ENCODE data around the gene SEMA5B. TPM values are rescaled to one million over a fixed set of nuclear protein-coding genes. Genes with fewer than 3 reads are reported as not detected.

The SEMA5B gene
- polyA plus RNA-seq, 1 of the 3 experiments (the other 2 are of a cell fraction) = 0.43 TPM

DNA sequence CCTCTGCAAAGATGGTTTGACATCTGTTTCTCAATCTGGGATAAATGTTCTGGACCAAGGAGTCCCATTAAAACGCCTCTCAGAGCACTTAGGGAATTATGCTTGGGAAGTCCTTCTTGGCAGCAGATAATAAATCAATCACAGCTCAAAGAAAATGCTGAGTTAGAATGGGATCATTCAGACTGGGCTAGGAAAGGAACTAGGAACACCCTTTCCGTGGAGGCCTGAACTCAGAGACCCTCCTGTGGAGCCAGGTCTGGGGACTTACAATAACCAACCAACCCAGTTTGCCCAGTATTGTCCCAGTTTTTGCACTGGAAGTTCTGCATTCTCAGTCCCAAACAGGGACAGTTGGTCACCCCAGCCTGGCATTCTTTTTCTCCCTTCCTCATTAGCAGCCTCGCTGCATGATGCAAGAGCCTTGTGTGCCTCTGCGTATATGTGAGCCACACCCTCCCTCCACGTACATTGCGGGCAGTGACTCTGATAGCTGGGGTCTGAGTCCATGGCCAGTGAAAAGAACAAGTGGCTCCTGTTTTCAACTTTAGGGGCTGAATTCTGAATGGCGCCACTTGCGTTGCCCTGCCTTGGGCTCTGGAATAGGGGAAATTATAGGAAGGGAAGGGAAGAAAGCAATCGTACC lies 88.7 kb downstream of the SEMA5B start:
- TF ChIP-seq, protein P1, sequence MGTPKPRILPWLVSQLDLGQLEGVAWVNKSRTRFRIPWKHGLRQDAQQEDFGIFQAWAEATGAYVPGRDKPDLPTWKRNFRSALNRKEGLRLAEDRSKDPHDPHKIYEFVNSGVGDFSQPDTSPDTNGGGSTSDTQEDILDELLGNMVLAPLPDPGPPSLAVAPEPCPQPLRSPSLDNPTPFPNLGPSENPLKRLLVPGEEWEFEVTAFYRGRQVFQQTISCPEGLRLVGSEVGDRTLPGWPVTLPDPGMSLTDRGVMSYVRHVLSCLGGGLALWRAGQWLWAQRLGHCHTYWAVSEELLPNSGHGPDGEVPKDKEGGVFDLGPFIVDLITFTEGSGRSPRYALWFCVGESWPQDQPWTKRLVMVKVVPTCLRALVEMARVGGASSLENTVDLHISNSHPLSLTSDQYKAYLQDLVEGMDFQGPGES (IDR thresholded peaks at IDR 0.05; ENCODE audit: low read depth, low read length) = no peak
- TF ChIP-seq FOSL2 (IDR thresholded peaks at IDR 0.05; ENCODE audit: borderline replicate concordance, low read depth) (no peak), JUND (IDR thresholded peaks at IDR 0.05) (no peak), SMC3 (IDR thresholded peaks at IDR 0.05; ENCODE audit: low read depth, low read length) (no peak), CHD2 (IDR thresholded peaks at IDR 0.05; ENCODE audit: low read length, partially characterized antibody) (no peak), EP300 (IDR thresholded peaks at IDR 0.05; ENCODE audit: borderline replicate concordance in 1 of 2, low read depth in 1 of 2, low read length in 1 of 2) (no peak), TEAD4 (IDR thresholded peaks at IDR 0.05; ENCODE audit: borderline replicate concordance, insufficient read depth) (no peak), MXI1 (IDR thresholded peaks at IDR 0.05; ENCODE audit: low read depth, low read length) (no peak), TAF1 (IDR thresholded peaks at IDR 0.05; ENCODE audit: borderline replicate concordance, low read depth, low read length) (no peak), GABPA (IDR thresholded peaks at IDR 0.05; ENCODE audit: low read depth) (no peak), RXRA (IDR thresholded peaks at IDR 0.05; ENCODE audit: borderline replicate concordance, low read depth) (no peak), YY1 (IDR thresholded peaks at IDR 0.05; ENCODE audit: low read depth) (no peak), MEF2A (IDR thresholded peaks at IDR 0.05; ENCODE audit: borderline replicate concordance, low read depth) (no peak)
- TF ChIP-seq, protein P2, sequence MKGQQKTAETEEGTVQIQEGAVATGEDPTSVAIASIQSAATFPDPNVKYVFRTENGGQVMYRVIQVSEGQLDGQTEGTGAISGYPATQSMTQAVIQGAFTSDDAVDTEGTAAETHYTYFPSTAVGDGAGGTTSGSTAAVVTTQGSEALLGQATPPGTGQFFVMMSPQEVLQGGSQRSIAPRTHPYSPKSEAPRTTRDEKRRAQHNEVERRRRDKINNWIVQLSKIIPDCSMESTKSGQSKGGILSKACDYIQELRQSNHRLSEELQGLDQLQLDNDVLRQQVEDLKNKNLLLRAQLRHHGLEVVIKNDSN (IDR thresholded peaks at IDR 0.05; ENCODE audit: borderline replicate concordance, low read depth) = no peak
- TF ChIP-seq, protein P3, sequence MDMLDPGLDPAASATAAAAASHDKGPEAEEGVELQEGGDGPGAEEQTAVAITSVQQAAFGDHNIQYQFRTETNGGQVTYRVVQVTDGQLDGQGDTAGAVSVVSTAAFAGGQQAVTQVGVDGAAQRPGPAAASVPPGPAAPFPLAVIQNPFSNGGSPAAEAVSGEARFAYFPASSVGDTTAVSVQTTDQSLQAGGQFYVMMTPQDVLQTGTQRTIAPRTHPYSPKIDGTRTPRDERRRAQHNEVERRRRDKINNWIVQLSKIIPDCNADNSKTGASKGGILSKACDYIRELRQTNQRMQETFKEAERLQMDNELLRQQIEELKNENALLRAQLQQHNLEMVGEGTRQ (IDR thresholded peaks at IDR 0.05; ENCODE audit: borderline replicate concordance, low read depth, low read length) = no peak
- TF ChIP-seq, protein P4, sequence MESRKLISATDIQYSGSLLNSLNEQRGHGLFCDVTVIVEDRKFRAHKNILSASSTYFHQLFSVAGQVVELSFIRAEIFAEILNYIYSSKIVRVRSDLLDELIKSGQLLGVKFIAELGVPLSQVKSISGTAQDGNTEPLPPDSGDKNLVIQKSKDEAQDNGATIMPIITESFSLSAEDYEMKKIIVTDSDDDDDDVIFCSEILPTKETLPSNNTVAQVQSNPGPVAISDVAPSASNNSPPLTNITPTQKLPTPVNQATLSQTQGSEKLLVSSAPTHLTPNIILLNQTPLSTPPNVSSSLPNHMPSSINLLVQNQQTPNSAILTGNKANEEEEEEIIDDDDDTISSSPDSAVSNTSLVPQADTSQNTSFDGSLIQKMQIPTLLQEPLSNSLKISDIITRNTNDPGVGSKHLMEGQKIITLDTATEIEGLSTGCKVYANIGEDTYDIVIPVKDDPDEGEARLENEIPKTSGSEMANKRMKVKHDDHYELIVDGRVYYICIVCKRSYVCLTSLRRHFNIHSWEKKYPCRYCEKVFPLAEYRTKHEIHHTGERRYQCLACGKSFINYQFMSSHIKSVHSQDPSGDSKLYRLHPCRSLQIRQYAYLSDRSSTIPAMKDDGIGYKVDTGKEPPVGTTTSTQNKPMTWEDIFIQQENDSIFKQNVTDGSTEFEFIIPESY (IDR thresholded peaks at IDR 0.05; ENCODE audit: borderline replicate concordance, low read depth) = no peak
- TF ChIP-seq, protein P5, sequence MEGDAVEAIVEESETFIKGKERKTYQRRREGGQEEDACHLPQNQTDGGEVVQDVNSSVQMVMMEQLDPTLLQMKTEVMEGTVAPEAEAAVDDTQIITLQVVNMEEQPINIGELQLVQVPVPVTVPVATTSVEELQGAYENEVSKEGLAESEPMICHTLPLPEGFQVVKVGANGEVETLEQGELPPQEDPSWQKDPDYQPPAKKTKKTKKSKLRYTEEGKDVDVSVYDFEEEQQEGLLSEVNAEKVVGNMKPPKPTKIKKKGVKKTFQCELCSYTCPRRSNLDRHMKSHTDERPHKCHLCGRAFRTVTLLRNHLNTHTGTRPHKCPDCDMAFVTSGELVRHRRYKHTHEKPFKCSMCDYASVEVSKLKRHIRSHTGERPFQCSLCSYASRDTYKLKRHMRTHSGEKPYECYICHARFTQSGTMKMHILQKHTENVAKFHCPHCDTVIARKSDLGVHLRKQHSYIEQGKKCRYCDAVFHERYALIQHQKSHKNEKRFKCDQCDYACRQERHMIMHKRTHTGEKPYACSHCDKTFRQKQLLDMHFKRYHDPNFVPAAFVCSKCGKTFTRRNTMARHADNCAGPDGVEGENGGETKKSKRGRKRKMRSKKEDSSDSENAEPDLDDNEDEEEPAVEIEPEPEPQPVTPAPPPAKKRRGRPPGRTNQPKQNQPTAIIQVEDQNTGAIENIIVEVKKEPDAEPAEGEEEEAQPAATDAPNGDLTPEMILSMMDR (IDR thresholded peaks at IDR 0.05) = no peak
- TF ChIP-seq, protein P6, sequence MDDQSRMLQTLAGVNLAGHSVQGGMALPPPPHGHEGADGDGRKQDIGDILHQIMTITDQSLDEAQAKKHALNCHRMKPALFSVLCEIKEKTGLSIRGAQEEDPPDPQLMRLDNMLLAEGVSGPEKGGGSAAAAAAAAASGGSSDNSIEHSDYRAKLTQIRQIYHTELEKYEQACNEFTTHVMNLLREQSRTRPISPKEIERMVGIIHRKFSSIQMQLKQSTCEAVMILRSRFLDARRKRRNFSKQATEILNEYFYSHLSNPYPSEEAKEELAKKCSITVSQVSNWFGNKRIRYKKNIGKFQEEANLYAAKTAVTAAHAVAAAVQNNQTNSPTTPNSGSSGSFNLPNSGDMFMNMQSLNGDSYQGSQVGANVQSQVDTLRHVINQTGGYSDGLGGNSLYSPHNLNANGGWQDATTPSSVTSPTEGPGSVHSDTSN (IDR thresholded peaks at IDR 0.05) = no peak
- DNase-seq = no peak
- ChIA-PET POLR2A (no interaction called here), CTCF (interaction anchor here (0.9 to 15.7 kb wide), 3 partner anchors 10 to 320 kb away, joined by 3 to 342 read pairs (median 3); partner anchors contain the start of gene SEMA5B)
- no peaks in the 10 kb centered on the region for H3K9me3 ChIP-seq
- H3K27me3 ChIP-seq (ENCODE audit: insufficient read depth) = no peaks in the 10 kb centered on the region
- H3K4me1 ChIP-seq (ENCODE audit: control insufficient read depth in 1 of 2, insufficient read depth in 2 of 2, low read depth in 1 of 2, low read length in 1 of 2) = peaks cover 0 to 39% of the 10 kb centered on the region in 2 experiments; a peak in 2 of 4 replicates
- no peak overlapping the region for H2AFZ ChIP-seq (ENCODE audit: low read depth)
- no peaks in the 10 kb centered on the region for H3K9me2 ChIP-seq
- no peaks in the 10 kb centered on the region for H3K36me3 ChIP-seq (replicated peaks in 1 of 2; ENCODE audit: control insufficient read depth in 1 of 2, insufficient read depth in 2 of 2, low read length in 1 of 2)
- H3K9ac ChIP-seq = no peak overlapping the region
- H3K4me3 ChIP-seq (ENCODE audit: low read depth in 2 of 2, low read length in 1 of 2) = no peak overlapping the region
- WGBS (ENCODE audit: low lambda C conversion rate) = 80% methylated on average over 9 of the region's 9 CpGs
- no peaks in the 10 kb centered on the region for H4K20me1 ChIP-seq (ENCODE audit: insufficient read depth)
- no peak overlapping the region for H3K4me2 ChIP-seq
- H3F3A ChIP-seq (replicated peaks; ENCODE audit: insufficient read depth) = no peaks in the 10 kb centered on the region
- H3K27ac ChIP-seq (ENCODE audit: low read depth in 2 of 2, low read length in 1 of 2) = no peak overlapping the region
- no peaks in the 10 kb centered on the region for H3K79me2 ChIP-seq (ENCODE audit: insufficient read depth)
